Left forelimb (tissue), 1 donor: ENCODE data around the gene SNUPN.
A peak's percentile ranks its signal among the peaks of the same experiment; 100 is the strongest.
"Not testable (repeated sequence)": the region's sequence is repeated elsewhere in the genome, so short reads cannot be mapped to it uniquely, and the experiment has no call there.

ENCODE experiments used
- DNase-seq: peaks from one replicate; pipeline ENCODE4 v3.0.0-alpha.2; 2018; ENCODE audit warnings: low spot score

Gene SNUPN

GRCh38 chr15:75637245-75638009, 11.9 kb upstream of the SNUPN start:
- DNase-seq = no peak

GRCh38 chr15:75636026-75636425, 10.5 kb upstream of the SNUPN start:
- no peak for DNase-seq

- peak; percentile 25 for DNase-seq
Measured at GRCh38 chr15:75633922-75634321, 8.4 kb upstream of the SNUPN start.

GRCh38 chr15:75631935-75632334, 6.4 kb upstream of the SNUPN start:
- peak; percentile 20 for DNase-seq

GRCh38 chr15:75622505-75622904, 3.0 kb downstream of the SNUPN start:
- no peak for DNase-seq

GRCh38 chr15:75620841-75621391, 4.6 kb downstream of the SNUPN start:
- peak; percentile 80 for DNase-seq

- DNase-seq = peak; percentile 71
Measured at GRCh38 chr15:75620058-75620820, 5.3 kb downstream of the SNUPN start.

GRCh38 chr15:75616766-75617165, 8.8 kb downstream of the SNUPN start:
- no peak for DNase-seq

- DNase-seq = no peak
Measured at GRCh38 chr15:75606711-75607699, 18.5 kb downstream of the SNUPN start.

GRCh38 chr15:75606026-75606425, 19.5 kb downstream of the SNUPN start:
- no peak for DNase-seq

GRCh38 chr15:75599401-75599800, 26.1 kb downstream of the SNUPN start:
- DNase-seq = no peak

- no peak for DNase-seq
Measured at GRCh38 chr15:75598361-75598760, 27.2 kb downstream of the SNUPN start.

- DNase-seq = no peak
Measured at GRCh38 chr15:75597667-75598341, 27.7 kb downstream of the SNUPN start.

- no peak for DNase-seq
Measured at GRCh38 chr15:75596703-75597345, 28.7 kb downstream of the SNUPN start.

- DNase-seq = no peak
Measured at GRCh38 chr15:75594276-75594675, 31.2 kb downstream of the SNUPN start.

GRCh38 chr15:75591655-75592364, 33.7 kb downstream of the SNUPN start:
- no peak for DNase-seq

GRCh38 chr15:75590239-75590638, 35.3 kb downstream of the SNUPN start:
- DNase-seq = no peak

- no peak for DNase-seq
Measured at GRCh38 chr15:75589071-75589470, 36.5 kb downstream of the SNUPN start.

GRCh38 chr15:75586422-75586821, 39.1 kb downstream of the SNUPN start:
- DNase-seq = not testable (repeated sequence)

GRCh38 chr15:75584121-75584520, 41.4 kb downstream of the SNUPN start:
- DNase-seq = no peak
